Caco-2 (cell line): ENCODE measurements around the gene VN1R4. TPM values are rescaled to one million over a fixed set of nuclear protein-coding genes. Genes with fewer than 3 reads are reported as not detected.
"Not testable (repeated sequence)": the region's sequence is repeated elsewhere in the genome, so short reads cannot be mapped to it uniquely, and the experiment has no call there.

Experiments
- Bru-seq: library from RNA; stranded (reverse); fragments of 400-500 nt; gene quantifications from one replicate; lab custom pipeline; 2021; lab: Mats Ljungman, UMichigan
- BruChase-seq, 2 experiments: library from RNA; stranded (reverse); fragments of 400-500 nt; gene quantifications; one replicate each; lab custom pipeline; 2021; lab: Mats Ljungman, UMichigan
- BruUV-seq: library from RNA; stranded (reverse); fragments of 400-500 nt; replicated peaks from 2 replicates; lab custom pipeline; 2021; lab: Mats Ljungman, UMichigan
- CTCF ChIA-PET: fragments of 300-600 bp; sonication (Branson Sonifier 250); formaldehyde crosslinking; loops from one replicate; lab custom pipeline; 2022; ENCODE audit warnings: antibody characterized with exemption; lab: Charles Lee
- POLR2A ChIA-PET: fragments of 300-600 bp; sonication (Branson Sonifier 250); formaldehyde crosslinking; loops from one replicate; lab custom pipeline; 2022; ENCODE audit warnings: antibody characterized with exemption; lab: Charles Lee
- DNase-seq, 2 experiments: peaks; one replicate each; pipeline versions ENCODE4 v3.0.0 to v3.0.0-alpha.2; 2020 to 2022
- H3K27me3 ChIP-seq: replicated peaks from 2 replicates; pipeline ENCODE4 v1.6.0; 2011; ENCODE audit warnings: low read length; ENCODE audit not compliant: control insufficient read depth, insufficient read depth
- H3K36me3 ChIP-seq: 2 replicates; pipeline ENCODE4 v1.5.1; 2011; ENCODE audit warnings: low read length; ENCODE audit not compliant: control insufficient read depth, insufficient read depth
- H3K4me1 ChIP-seq: fragments of 250-450 bp; sonication (Bioruptor Pico); 2 replicates; pipeline ENCODE4 v1.5.1; 2020; ENCODE audit warnings: mild to moderate bottlenecking
- H3K4me3 ChIP-seq: 2 replicates; pipeline ENCODE4 v1.5.1; 2011; ENCODE audit warnings: low read depth, mild to moderate bottlenecking, control low read depth, low read length
- H3K9me3 ChIP-seq: fragments of 250-450 bp; sonication (Bioruptor Pico); 2 replicates; pipeline ENCODE4 v1.5.1; 2020; ENCODE audit warnings: mild to moderate bottlenecking, moderate library complexity
- H3K27ac Mint-ChIP-seq: one replicate; pipeline ENCODE4 v1.8.0; 2022; ENCODE audit warnings: mixed read lengths; ENCODE audit not compliant: unreplicated experiment
- H3K27me3 Mint-ChIP-seq: one replicate; pipeline ENCODE4 v1.8.0; 2022; ENCODE audit warnings: mixed read lengths; ENCODE audit not compliant: insufficient read depth, unreplicated experiment
- H3K36me3 Mint-ChIP-seq: one replicate; pipeline ENCODE4 v1.8.0; 2022; ENCODE audit warnings: mild to moderate bottlenecking, mixed read lengths; ENCODE audit not compliant: insufficient read depth, unreplicated experiment
- H3K4me1 Mint-ChIP-seq: one replicate; pipeline ENCODE4 v1.8.0; 2022; ENCODE audit warnings: low read depth, mixed read lengths; ENCODE audit not compliant: unreplicated experiment
- H3K4me3 Mint-ChIP-seq: one replicate; pipeline ENCODE4 v1.8.0; 2022; ENCODE audit warnings: mild to moderate bottlenecking, moderate library complexity, mixed read lengths; ENCODE audit not compliant: unreplicated experiment
- H3K9me3 Mint-ChIP-seq: one replicate; pipeline ENCODE4 v1.8.0; 2022; ENCODE audit warnings: mixed read lengths; ENCODE audit not compliant: unreplicated experiment
- intact Hi-C: fragments of 100-400 bp; cut with micrococcal nuclease; formaldehyde crosslinking; loops from one replicate; pipeline ENCODE4 v1.10.0; 2022; ENCODE audit not compliant: unreplicated experiment
- long read RNA-seq: library from polyadenylated mRNA; stranded (forward); transcript quantifications from one replicate; pipeline ENCODE4 v2.0.0, GENCODE V29; 2022
- total RNA-seq: library from RNA; stranded (reverse); gene quantifications from 2 replicates; pipeline ENCODE4 v1.2.3, GENCODE V29; 2022
- TF ChIP-seq, protein P1 (sequence below), 2 experiments: fragments of 200-600 bp in 1 of 2; IDR thresholded peaks; 1 replicate in 1 of 2; 2 replicates in 1 of 2; pipeline versions ENCODE4 v1.5.1 to v1.8.0; 2011 to 2022; ENCODE audit warnings: antibody characterized with exemption in 1 of 2, control low read depth in 1 of 2, inconsistent platforms in 1 of 2, low read depth in 1 of 2, low read length in 1 of 2, mild to moderate bottlenecking in 1 of 2, moderate library complexity in 1 of 2; ENCODE audit not compliant: insufficient read depth in 1 of 2, severe bottlenecking in 1 of 2, unreplicated experiment in 1 of 2

Gene VN1R4, protein sequence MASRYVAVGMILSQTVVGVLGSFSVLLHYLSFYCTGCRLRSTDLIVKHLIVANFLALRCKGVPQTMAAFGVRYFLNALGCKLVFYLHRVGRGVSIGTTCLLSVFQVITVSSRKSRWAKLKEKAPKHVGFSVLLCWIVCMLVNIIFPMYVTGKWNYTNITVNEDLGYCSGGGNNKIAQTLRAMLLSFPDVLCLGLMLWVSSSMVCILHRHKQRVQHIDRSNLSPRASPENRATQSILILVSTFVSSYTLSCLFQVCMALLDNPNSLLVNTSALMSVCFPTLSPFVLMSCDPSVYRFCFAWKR
- not detected in 2 replicates for total RNA-seq
- not detected for Bru-seq, nascent RNA
- BruChase-seq, experiment 1, labeled RNA remaining after a 2-hour chase = not detected
- BruChase-seq, experiment 2, labeled RNA remaining after a 6-hour chase = not detected
- long read RNA-seq = 0 reads

DNA sequence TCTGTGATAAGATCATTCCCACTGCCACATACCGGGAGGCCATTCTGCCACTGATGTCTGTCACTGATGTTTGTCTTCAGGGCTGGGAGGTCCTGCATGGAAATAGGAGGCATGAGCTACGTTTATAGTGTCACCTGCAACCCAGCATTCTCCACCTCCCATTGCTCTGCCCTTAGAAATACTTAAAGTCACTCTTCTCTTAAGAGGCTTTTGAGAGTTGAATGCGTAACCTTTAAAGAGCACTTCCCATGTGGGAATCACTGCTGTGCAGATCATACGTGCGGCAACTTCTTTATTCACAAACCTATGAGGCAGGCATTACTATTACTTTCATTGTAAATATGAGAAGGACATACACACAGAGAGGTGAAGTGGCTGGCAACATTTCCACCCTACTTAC is at the start of gene VN1R4:
TSS of gene VN1R4 (minus strand) at position 101 of the 400 bp plus-strand sequence. CDS start at position 43, 58 bp downstream.
- DNase-seq, CTCF ChIA-PET, intact Hi-C loops, H3K27me3 ChIP-seq, H3K4me1 Mint-ChIP-seq, BruUV-seq, H3K4me3 Mint-ChIP-seq, H3K27ac Mint-ChIP-seq, POLR2A ChIA-PET, H3K27me3 Mint-ChIP-seq, H3K9me3 ChIP-seq, H3K36me3 ChIP-seq, H3K4me1 ChIP-seq, H3K4me3 ChIP-seq, H3K36me3 Mint-ChIP-seq: not testable (repeated sequence)
- H3K9me3 Mint-ChIP-seq = peaks cover 39% of the 10 kb centered on the region

DNA sequence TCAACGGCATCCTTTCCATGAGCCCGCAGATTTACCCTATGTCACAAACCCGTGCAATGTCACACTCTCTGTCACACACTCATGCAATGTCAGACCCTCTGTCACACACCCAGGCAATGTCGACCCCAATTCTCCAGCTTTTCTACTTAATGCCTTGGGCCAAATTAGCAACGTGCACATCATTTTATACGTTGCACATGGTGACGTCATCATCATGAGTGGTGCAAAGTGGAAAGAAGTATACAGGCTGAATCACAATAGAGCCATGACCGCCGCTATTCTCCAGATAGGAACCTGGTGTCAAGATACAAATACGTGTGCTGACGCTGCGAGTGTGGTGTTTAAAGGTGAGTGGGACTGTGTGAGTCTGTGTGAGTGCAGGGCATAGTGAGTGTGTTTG is 44.4 kb upstream of the VN1R4 start:
- Mint-ChIP-seq H3K27ac (no peak overlapping the region), H3K27me3 (peaks cover 6% of the 10 kb centered on the region), H3K36me3 (no peaks in the 10 kb centered on the region), H3K4me3 (no peak overlapping the region), H3K9me3 (peaks cover 31% of the 10 kb centered on the region), H3K4me1 (no peaks in the 10 kb centered on the region)
- POLR2A ChIA-PET = no interaction called here
- H3K27me3 ChIP-seq = no peaks in the 10 kb centered on the region
- BruUV-seq = no TSS peak
- H3K4me1 ChIP-seq = no peaks in the 10 kb centered on the region
- H3K9me3 ChIP-seq = peaks cover 13% of the 10 kb centered on the region; the same call in 1 of the 2 replicates
- intact Hi-C loops = no loop called here
- DNase-seq = no peak
- no peak overlapping the region for H3K4me3 ChIP-seq
- TF ChIP-seq, protein P1, sequence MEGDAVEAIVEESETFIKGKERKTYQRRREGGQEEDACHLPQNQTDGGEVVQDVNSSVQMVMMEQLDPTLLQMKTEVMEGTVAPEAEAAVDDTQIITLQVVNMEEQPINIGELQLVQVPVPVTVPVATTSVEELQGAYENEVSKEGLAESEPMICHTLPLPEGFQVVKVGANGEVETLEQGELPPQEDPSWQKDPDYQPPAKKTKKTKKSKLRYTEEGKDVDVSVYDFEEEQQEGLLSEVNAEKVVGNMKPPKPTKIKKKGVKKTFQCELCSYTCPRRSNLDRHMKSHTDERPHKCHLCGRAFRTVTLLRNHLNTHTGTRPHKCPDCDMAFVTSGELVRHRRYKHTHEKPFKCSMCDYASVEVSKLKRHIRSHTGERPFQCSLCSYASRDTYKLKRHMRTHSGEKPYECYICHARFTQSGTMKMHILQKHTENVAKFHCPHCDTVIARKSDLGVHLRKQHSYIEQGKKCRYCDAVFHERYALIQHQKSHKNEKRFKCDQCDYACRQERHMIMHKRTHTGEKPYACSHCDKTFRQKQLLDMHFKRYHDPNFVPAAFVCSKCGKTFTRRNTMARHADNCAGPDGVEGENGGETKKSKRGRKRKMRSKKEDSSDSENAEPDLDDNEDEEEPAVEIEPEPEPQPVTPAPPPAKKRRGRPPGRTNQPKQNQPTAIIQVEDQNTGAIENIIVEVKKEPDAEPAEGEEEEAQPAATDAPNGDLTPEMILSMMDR (IDR thresholded peaks at IDR 0.05; ENCODE audit: insufficient read depth in 1 of 2, low read depth in 1 of 2, low read length in 1 of 2, severe bottlenecking in 1 of 2, unreplicated experiment in 1 of 2) = no peak
- CTCF ChIA-PET = no interaction called here
- no peaks in the 10 kb centered on the region for H3K36me3 ChIP-seq

DNA sequence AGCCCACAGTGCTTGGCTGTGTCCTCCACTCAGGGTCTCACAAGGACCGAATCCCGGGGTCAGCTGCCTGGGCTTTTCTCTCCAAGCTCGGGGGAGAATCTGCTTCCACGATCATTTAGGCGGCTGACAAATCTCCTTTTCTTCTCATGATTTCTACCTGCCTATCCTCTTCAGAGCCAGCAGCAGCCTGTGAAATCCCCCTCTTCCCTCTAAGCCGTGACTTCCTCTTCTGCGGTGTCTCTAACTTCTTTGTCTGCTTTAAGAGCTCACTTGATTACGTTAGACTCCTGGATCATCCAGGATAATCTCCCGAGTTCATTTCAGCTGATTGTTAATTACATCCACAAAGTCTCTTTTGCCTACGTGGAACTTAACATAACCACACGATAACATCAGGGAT is 43.5 kb upstream of the VN1R4 start:
- Mint-ChIP-seq H3K27ac (no peak overlapping the region), H3K27me3 (peaks cover 9% of the 10 kb centered on the region), H3K4me3 (no peak overlapping the region), H3K36me3 (no peaks in the 10 kb centered on the region), H3K4me1 (no peaks in the 10 kb centered on the region), H3K9me3 (peaks cover 32% of the 10 kb centered on the region)
- Histone ChIP-seq H3K27me3 (no peaks in the 10 kb centered on the region), H3K36me3 (no peaks in the 10 kb centered on the region), H3K9me3 (peaks cover 11% of the 10 kb centered on the region; the same call in 1 of the 2 replicates), H3K4me1 (no peaks in the 10 kb centered on the region), H3K4me3 (no peak overlapping the region)
- TF ChIP-seq, protein P1 (IDR thresholded peaks at IDR 0.05; ENCODE audit: insufficient read depth in 1 of 2, low read depth in 1 of 2, low read length in 1 of 2, severe bottlenecking in 1 of 2, unreplicated experiment in 1 of 2) = no peak
- ChIA-PET POLR2A (no interaction called here), CTCF (no interaction called here)
- DNase-seq = no peak
- intact Hi-C loops = no loop called here
- no TSS peak for BruUV-seq
